WI38 (cell line): ENCODE data around the gene ALDOB.

ENCODE experiments used
- H3K4me3 ChIP-seq: 2 replicates; pipeline ENCODE4 v1.5.1; 2011; ENCODE audit warnings: low read depth, mild to moderate bottlenecking, control low read depth, low read length
- CTCF ChIP-seq: IDR thresholded peaks from 2 replicates; pipeline ENCODE4 v1.5.1; 2012; ENCODE audit warnings: low read depth, mild to moderate bottlenecking, control low read depth, low read length

Gene ALDOB

GRCh38 chr9:101429736-101430135 lies 5.8 kb downstream of the ALDOB start:
- H3K4me3 ChIP-seq, result no peak overlapping the region
- no peak for TF ChIP-seq CTCF

DNA sequence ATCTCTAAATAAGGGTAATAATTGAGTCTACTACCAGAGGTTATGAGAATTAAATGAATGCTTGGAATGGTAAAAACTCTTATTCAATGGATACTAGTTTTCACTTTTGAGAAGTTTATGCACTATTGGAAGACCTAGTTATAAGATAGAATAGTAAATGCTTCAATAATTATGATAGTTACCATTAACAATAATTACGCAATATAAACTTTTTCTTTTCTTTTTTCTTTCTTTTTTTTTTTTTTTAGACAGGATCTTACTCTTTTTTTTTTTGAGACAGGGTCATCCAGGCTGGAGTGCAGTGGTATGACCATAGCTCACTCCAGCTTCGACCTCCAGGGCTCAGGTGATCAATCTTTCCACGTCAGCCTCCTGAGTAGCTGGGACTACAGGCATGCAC lies 6.7 kb downstream of the ALDOB start:
- no peak overlapping the region for H3K4me3 ChIP-seq
- no peak for TF ChIP-seq CTCF

GRCh38 chr9:101427957-101428655 lies 7.5 kb downstream of the ALDOB start:
- H3K4me3 ChIP-seq, result no peak overlapping the region
- TF ChIP-seq CTCF, result no peak

GRCh38 chr9:101427358-101427757 lies 8.2 kb downstream of the ALDOB start:
- no peak overlapping the region for H3K4me3 ChIP-seq
- no peak for TF ChIP-seq CTCF

DNA sequence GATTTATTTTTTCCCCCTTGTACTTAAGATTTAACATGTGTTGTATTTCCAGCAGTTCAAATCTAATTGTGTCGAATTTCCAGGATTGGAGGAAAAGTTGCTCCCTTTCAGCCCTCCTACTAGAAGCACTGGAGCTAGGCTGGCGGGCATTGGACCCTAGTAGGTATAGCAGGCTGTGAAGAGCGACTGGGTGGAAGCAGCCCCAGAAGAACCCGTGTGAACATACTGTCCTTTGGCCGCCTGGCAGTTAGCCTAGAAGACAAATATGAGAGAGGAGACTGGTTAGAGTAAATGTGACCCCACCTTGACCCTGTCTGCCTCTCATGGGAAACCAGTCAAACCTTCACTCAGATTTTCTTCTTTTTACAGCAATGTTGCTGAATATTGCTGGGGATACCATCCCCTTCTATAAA lies 13.9 kb downstream of the ALDOB start:
- H3K4me3 ChIP-seq, result no peak overlapping the region
- no peak for TF ChIP-seq CTCF

DNA sequence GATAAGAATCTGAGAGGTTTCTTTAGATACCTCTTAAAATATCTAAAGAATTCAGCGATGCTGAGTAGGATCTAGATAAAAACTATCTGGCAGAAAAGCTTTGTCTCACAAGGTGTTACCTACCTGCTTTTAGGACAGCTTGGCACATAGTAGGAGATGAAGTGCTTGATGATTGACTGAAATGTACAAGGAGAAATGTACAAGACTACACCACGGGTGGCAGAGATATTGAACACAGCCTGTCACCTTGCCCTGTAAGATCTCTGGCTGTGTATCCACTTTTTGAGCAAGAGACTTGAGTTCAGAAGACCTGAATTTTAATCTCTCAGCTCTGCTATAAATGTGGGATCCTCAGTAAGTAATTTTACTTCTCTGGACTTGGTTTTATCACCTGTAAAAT lies 15.7 kb downstream of the ALDOB start:
- TF ChIP-seq CTCF, result no peak
- no peak overlapping the region for H3K4me3 ChIP-seq

GRCh38 chr9:101418518-101419430 lies 16.8 kb downstream of the ALDOB start:
- TF ChIP-seq CTCF, result no peak

More at GRCh38 chr9:101418518-101419430, 16.8 kb downstream of the ALDOB start:
- no peak overlapping the region for H3K4me3 ChIP-seq
